H1 (cell line): Measurements from ENCODE around the gene CHST11. TPM values are rescaled to one million over a fixed set of nuclear protein-coding genes. Genes with fewer than 3 reads are reported as not detected.

Source experiments
- CTCF ChIA-PET: fragments of 300-600 bp; sonication (Branson Sonifier 250); formaldehyde crosslinking; loops from one replicate; lab custom pipeline; 2021; ENCODE audit not compliant: partially characterized antibody; lab: Charles Lee
- POLR2A ChIA-PET: fragments of 300-600 bp; sonication (Branson Sonifier 250); formaldehyde crosslinking; loops from one replicate; lab custom pipeline; 2021; ENCODE audit warnings: inconsistent platforms; ENCODE audit not compliant: partially characterized antibody; lab: Charles Lee
- DNase-seq, 2 experiments: peaks; one replicate each; pipeline versions ENCODE4 v3.0.0 to v3.0.0-alpha.2; 2010 to 2022; ENCODE audit warnings: low spot score in 2 of 2, low read depth in 1 of 2, mixed read lengths in 1 of 2
- FAIRE-seq: peaks from 2 replicates; lab custom pipeline; 2011; peaks lifted over from hg19 to GRCh38; lab: Jason Lieb, UNC
- H2AFZ ChIP-seq: 2 replicates; pipeline ENCODE4 v1.8.1; 2012; ENCODE audit warnings: low read length, inconsistent platforms
- H2AK5ac ChIP-seq: 2 replicates; pipeline ENCODE4 v1.6.1; 2013; ENCODE audit warnings: low read depth, low read length
- H2BK120ac ChIP-seq: replicated peaks from 2 replicates; pipeline ENCODE3; 2013; ENCODE audit warnings: low read depth, low read length, inconsistent platforms
- H2BK12ac ChIP-seq: 2 replicates; pipeline ENCODE4 v1.6.1; 2013; ENCODE audit warnings: low read depth, low read length
- H2BK15ac ChIP-seq: 2 replicates; pipeline ENCODE4 v1.6.1; 2013; ENCODE audit warnings: low read length
- H2BK20ac ChIP-seq: 2 replicates; pipeline ENCODE4 v1.6.1; 2013; ENCODE audit warnings: low read length
- H2BK5ac ChIP-seq: 2 replicates; pipeline ENCODE4 v1.6.1; 2013; ENCODE audit warnings: low read depth, low read length
- H3K14ac ChIP-seq: 2 replicates; pipeline ENCODE4 v1.6.1; 2013; ENCODE audit warnings: inconsistent platforms; ENCODE audit not compliant: insufficient read length
- H3K18ac ChIP-seq: 2 replicates; pipeline ENCODE4 v1.6.1; 2013; ENCODE audit warnings: low read length; ENCODE audit errors: extremely low read depth
- H3K23ac ChIP-seq: 2 replicates; pipeline ENCODE4 v1.6.1; 2013; ENCODE audit warnings: inconsistent platforms; ENCODE audit not compliant: insufficient read length
- H3K23me2 ChIP-seq: 2 replicates; pipeline ENCODE4 v1.6.1; 2013; ENCODE audit warnings: low read depth, low read length
- H3K27ac ChIP-seq: 2 replicates; pipeline ENCODE4 v1.6.1; 2011; ENCODE audit warnings: low read depth, low read length, inconsistent platforms
- H3K27me3 ChIP-seq, 4 experiments: replicated peaks in 1 of 4; 1 replicate in 1 of 4; 2 replicates in 3 of 4; pipeline versions ENCODE4 v1.6.1 to v1.8.1; 2011 to 2013; ENCODE audit warnings: low read length in 3 of 4, mild to moderate bottlenecking in 3 of 4, inconsistent platforms in 2 of 4, mixed read lengths in 2 of 4, moderate library complexity in 1 of 4; ENCODE audit not compliant: control insufficient read depth in 3 of 4, insufficient read depth in 3 of 4; ENCODE audit errors: extremely low read depth in 1 of 4
- H3K36me3 ChIP-seq, 4 experiments: 2 replicates each; pipeline versions ENCODE4 v1.6.1 to v1.8.1; 2011 to 2013; ENCODE audit warnings: mild to moderate bottlenecking in 4 of 4, low read length in 3 of 4, moderate library complexity in 2 of 4, control low read depth in 1 of 4, inconsistent platforms in 1 of 4; ENCODE audit not compliant: insufficient read depth in 4 of 4, control insufficient read depth in 2 of 4
- H3K4ac ChIP-seq: replicated peaks from 2 replicates; pipeline ENCODE3; 2013; ENCODE audit warnings: low read length, low read depth, mixed read lengths, inconsistent platforms; ENCODE audit not compliant: insufficient read length
- H3K4me1 ChIP-seq, 4 experiments: replicated peaks in 1 of 4; 1 replicate in 1 of 4; 2 replicates in 3 of 4; pipeline versions ENCODE4 v1.6.1 to v1.8.1; 2011 to 2013; ENCODE audit warnings: low read length in 3 of 4, inconsistent platforms in 2 of 4, mixed read lengths in 1 of 4; ENCODE audit not compliant: insufficient read depth in 4 of 4, control insufficient read depth in 3 of 4
- H3K4me2 ChIP-seq, 2 experiments: 2 replicates each; pipeline versions ENCODE4 v1.6.1 to v1.8.1; 2011 to 2013; ENCODE audit warnings: low read depth in 2 of 2, low read length in 2 of 2, control low read depth in 1 of 2, inconsistent platforms in 1 of 2, mild to moderate bottlenecking in 1 of 2; ENCODE audit not compliant: insufficient read depth in 1 of 2
- H3K4me3 ChIP-seq, 4 experiments: fragments of 200-600, 300-600 bp in 1 of 4; sonication (generic), shearing (Covaris generic), sonication (Bioruptor Twin) in 1 of 4; 2 replicates each; pipeline versions ENCODE4 v1.5.1 to v1.8.1; 2011 to 2016; ENCODE audit warnings: low read length in 4 of 4, low read depth in 3 of 4, control low read depth in 2 of 4, inconsistent platforms in 2 of 4, mild to moderate bottlenecking in 2 of 4, mixed read lengths in 1 of 4, moderate library complexity in 1 of 4; ENCODE audit not compliant: insufficient read depth in 2 of 4; ENCODE audit errors: extremely low read depth in 1 of 4
- H3K56ac ChIP-seq: replicated peaks from 2 replicates; pipeline ENCODE3; 2013; ENCODE audit warnings: low read depth, mild to moderate bottlenecking, mixed read lengths, low read length, inconsistent platforms; ENCODE audit not compliant: insufficient read length
- H3K79me1 ChIP-seq: 2 replicates; pipeline ENCODE4 v1.6.1; 2013; ENCODE audit warnings: low read depth, low read length, control low read depth
- H3K79me2 ChIP-seq, 2 experiments: 2 replicates each; pipeline versions ENCODE4 v1.6.1 to v1.8.1; 2012 to 2013; ENCODE audit warnings: low read length in 2 of 2, mild to moderate bottlenecking in 2 of 2, inconsistent platforms in 1 of 2; ENCODE audit not compliant: insufficient read depth in 2 of 2, control insufficient read depth in 1 of 2
- H3K9ac ChIP-seq, 4 experiments: replicated peaks in 1 of 4; 1 replicate in 1 of 4; 2 replicates in 3 of 4; pipeline versions ENCODE4 v1.6.1 to v1.8.1; 2011 to 2013; ENCODE audit warnings: low read depth in 3 of 4, low read length in 3 of 4, control low read depth in 2 of 4, mild to moderate bottlenecking in 2 of 4, moderate library complexity in 2 of 4, inconsistent platforms in 1 of 4; ENCODE audit errors: extremely low read depth in 1 of 4
- H3K9me3 ChIP-seq, 2 experiments: 2 replicates each; pipeline versions ENCODE4 v1.6.1 to v1.8.1; 2012 to 2013; ENCODE audit warnings: mild to moderate bottlenecking in 2 of 2, moderate library complexity in 2 of 2, control low read depth in 1 of 2, inconsistent platforms in 1 of 2, low read depth in 1 of 2, low read length in 1 of 2, mixed read lengths in 1 of 2; ENCODE audit not compliant: insufficient read depth in 2 of 2
- H4K20me1 ChIP-seq, 2 experiments: replicated peaks in 1 of 2; 2 replicates each; pipeline versions ENCODE3 to v1.8.1; 2011 to 2013; ENCODE audit warnings: inconsistent platforms in 2 of 2, low read length in 2 of 2, mild to moderate bottlenecking in 1 of 2; ENCODE audit not compliant: insufficient read depth in 2 of 2, control insufficient read depth in 1 of 2
- H4K5ac ChIP-seq: 2 replicates; pipeline ENCODE4 v1.6.1; 2013; ENCODE audit warnings: low read length, low read depth, mixed read lengths, inconsistent platforms; ENCODE audit not compliant: insufficient read length
- H4K8ac ChIP-seq: 2 replicates; pipeline ENCODE4 v1.8.0; 2013; ENCODE audit warnings: mild to moderate bottlenecking, moderate library complexity, low read length, inconsistent platforms; ENCODE audit not compliant: insufficient read depth; ENCODE audit errors: extremely low read depth
- H4K91ac ChIP-seq: replicated peaks from 2 replicates; pipeline ENCODE3; 2013; ENCODE audit warnings: low read length, mixed read lengths, inconsistent platforms; ENCODE audit not compliant: insufficient read length
- ATF3 ChIP-seq: IDR thresholded peaks from 2 replicates; pipeline ENCODE4 v1.6.1; 2011; ENCODE audit warnings: low read depth, mild to moderate bottlenecking, low read length; ENCODE audit not compliant: insufficient read depth
- BCL11A ChIP-seq, 2 experiments: IDR thresholded peaks; one replicate each; pipeline ENCODE4 v1.6.1; 2011; ENCODE audit warnings: low read depth in 2 of 2, low read length in 2 of 2, mild to moderate bottlenecking in 2 of 2
- BRCA1 ChIP-seq: IDR thresholded peaks from 2 replicates; pipeline ENCODE4 v1.6.1; 2012; ENCODE audit warnings: low read depth, low read length, improper control_type of control experiment
- CHD2 ChIP-seq: IDR thresholded peaks from 2 replicates; pipeline ENCODE4 v1.6.1; 2012; ENCODE audit warnings: low read length, improper control_type of control experiment
- GABPA ChIP-seq: IDR thresholded peaks from 2 replicates; pipeline ENCODE4 v1.6.1; 2011; ENCODE audit warnings: mild to moderate bottlenecking, low read length, moderate library complexity, borderline replicate concordance; ENCODE audit not compliant: insufficient read depth
- GTF2F1 ChIP-seq: IDR thresholded peaks from 2 replicates; pipeline ENCODE4 v1.6.1; 2012; ENCODE audit warnings: low read depth, low read length, improper control_type of control experiment, borderline replicate concordance
- KDM4A ChIP-seq: IDR thresholded peaks from one replicate; pipeline ENCODE4 v1.7.1; 2012; ENCODE audit warnings: low read depth, mild to moderate bottlenecking, moderate library complexity, low read length, inconsistent platforms; ENCODE audit not compliant: severe bottlenecking
- POLR2AphosphoS5 ChIP-seq: IDR thresholded peaks from 2 replicates; pipeline ENCODE4 v1.6.1; 2011; ENCODE audit warnings: low read depth, low read length
- RNF2 ChIP-seq: fragments of 200-900, 300-1000 bp; sonication (generic); IDR thresholded peaks from 2 replicates; pipeline ENCODE4 v1.7.1; 2016; ENCODE audit warnings: borderline replicate concordance, low read depth, mild to moderate bottlenecking, antibody characterized with exemption, low read length; ENCODE audit not compliant: poor library complexity, severe bottlenecking; ENCODE audit errors: missing control alignments
- SIRT6 ChIP-seq: IDR thresholded peaks from one replicate; pipeline ENCODE4 v1.7.1; 2012; ENCODE audit warnings: low read length, inconsistent platforms
- SIX5 ChIP-seq: IDR thresholded peaks from 2 replicates; pipeline ENCODE4 v1.6.1; 2011; ENCODE audit warnings: mild to moderate bottlenecking, low read depth, low read length
- SP2 ChIP-seq: IDR thresholded peaks from 2 replicates; pipeline ENCODE4 v1.6.1; 2012; ENCODE audit warnings: mild to moderate bottlenecking, low read length, inconsistent platforms
- TAF7 ChIP-seq: optimal IDR thresholded peaks from 2 replicates; pipeline ENCODE3; 2011; ENCODE audit warnings: low read depth, mild to moderate bottlenecking, inconsistent platforms, low read length, moderate library complexity, borderline replicate concordance
- YY1 ChIP-seq: IDR thresholded peaks from 2 replicates; pipeline ENCODE4 v1.6.1; 2011; ENCODE audit warnings: low read depth, mild to moderate bottlenecking, low read length
- WGBS, 2 experiments: shearing (Covaris generic) in 1 of 2; methylation state at CpG; one replicate each; pipeline versions ENCODE4 v1.1.6 to v1.1.7; 2013 to 2015; ENCODE audit warnings: low lambda C conversion rate in 2 of 2, mixed read lengths in 2 of 2, inconsistent platforms in 1 of 2, low coverage in 1 of 2, missing lambda C conversion rate in 1 of 2; ENCODE audit not compliant: insufficient replicate concordance in 2 of 2, insufficient coverage in 1 of 2, insufficient read length in 1 of 2; ENCODE audit errors: extremely low coverage in 1 of 2, missing lambda C conversion rate in 1 of 2; 5-methylcytosine and 5-hydroxymethylcytosine counted together
- polyA plus RNA-seq, 7 experiments: library from polyadenylated mRNA; depleted of rRNA in 3 of 7; stranded (reverse) in 5 of 7; unstranded in 2 of 7; fragments of >200 nt in 5 of 7; fragments of 200-250 nt in 2 of 7; gene quantifications; 1 replicate in 5 of 7; 2 replicates in 1 of 7; 4 replicates in 1 of 7; pipeline versions ENCODE4 v1.2.1 to v1.2.3, GENCODE V29; 2011 to 2013; ENCODE audit warnings: missing spikeins in 2 of 7, mixed read lengths in 2 of 7
- total RNA-seq: library from RNA; stranded (reverse); fragmentation: NEBNext Ultra II Directional; extraction: Animal tissue kit (Norgen Biotek cat#: 25700); gene quantifications from 2 replicates; pipeline ENCODE4 v1.2.1, GENCODE V29; 2021

Gene CHST11
- total and polyA plus RNA-seq, 2 of the 8 experiments (the other 6 are each of a cell fraction or from before 2014, with no cell fraction given) = 14.4 to 20.8 TPM

GRCh38 chr12:104513681-104514080 lies 56.9 kb downstream of the CHST11 start:
- FAIRE-seq = no peak
- CTCF ChIA-PET = no interaction called here
- Histone ChIP-seq H2BK15ac (no peak overlapping the region), H3K4me2 (no peak overlapping the region), H2BK120ac (no peak overlapping the region), H3K27ac (no peak overlapping the region), H2AK5ac (no peak overlapping the region), H2BK12ac (no peak overlapping the region), H2BK5ac (no peak overlapping the region), H3K18ac (no peak overlapping the region), H3K36me3 (no peaks in the 10 kb centered on the region), H4K20me1 (peaks cover 0 to 2% of the 10 kb centered on the region in 2 experiments), H3K27me3 (no peaks in the 10 kb centered on the region), H2AFZ (no peak overlapping the region), H3K79me2 (peaks cover 0 to 8% of the 10 kb centered on the region in 2 experiments; a peak in 1 of 4 replicates), H4K5ac (no peak overlapping the region), H4K8ac (no peak overlapping the region), H3K56ac (no peak overlapping the region), H3K23ac (no peak overlapping the region), H3K4ac (no peak overlapping the region), H3K4me1 (peaks cover 0 to 4% (median 0%) of the 10 kb centered on the region in 4 experiments; a peak in 2 of 7 replicates), H3K14ac (no peak overlapping the region), H3K9ac (no peak overlapping the region), H3K23me2 (peaks cover 2% of the 10 kb centered on the region; the same call in 1 of the 2 replicates), H3K79me1 (0 out of 2 replicates have a peak, but pooled peaks cover 2% of the 10 kb centered on the region), H2BK20ac (no peak overlapping the region), H4K91ac (no peak overlapping the region), H3K9me3 (no peaks in the 10 kb centered on the region), H3K4me3 (no peak overlapping the region)
- 88% methylated on average over 6 of the region's 6 CpGs; no CpG with 5 or more reads in 1 of the 2 experiments for WGBS, 2 experiments
- no peak for DNase-seq
- POLR2A ChIA-PET = interaction anchor here (0.6 to 0.9 kb wide), 2 partner anchors 10 to 551 kb away, joined by 3 to 4 read pairs; no protein-coding TSS in a partner anchor
- TF ChIP-seq KDM4A (no peak), ATF3 (no peak), POLR2AphosphoS5 (no peak), BCL11A (IDR thresholded peaks at IDR 0.05; ENCODE audit: low read depth in 2 of 2, low read length in 2 of 2) (no peak), GTF2F1 (no peak), SIX5 (no peak), RNF2 (no peak), TAF7 (no peak), BRCA1 (no peak), YY1 (no peak), SP2 (no peak), SIRT6 (no peak), GABPA (no peak), CHD2 (no peak)
